Coronary artery (tissue), 2 donors: ENCODE measurements around the gene FIBIN.
"Not testable (repeated sequence)": the region's sequence is repeated elsewhere in the genome, so short reads cannot be mapped to it uniquely, and the experiment has no call there.

Experiments used
- DNase-seq: peaks from one replicate; pipeline ENCODE4 v3.0.0-alpha.2; 2017; ENCODE audit warnings: low spot score
- H3K27ac ChIP-seq, 2 donors: fragments of 200-600 bp; sonication (generic); one replicate each; pipeline ENCODE4 v1.5.1; 2016 to 2019
- H3K4me3 ChIP-seq: fragments of 200-600 bp; sonication (generic); 2 replicates; pipeline ENCODE4 v1.5.1; 2016; ENCODE audit warnings: mild to moderate bottlenecking, moderate library complexity
- CTCF ChIP-seq: fragments of 200-600 bp; sonication (generic); IDR thresholded peaks from one replicate; pipeline ENCODE4 v1.5.1; 2019; ENCODE audit warnings: antibody characterized with exemption

The FIBIN gene

DNA sequence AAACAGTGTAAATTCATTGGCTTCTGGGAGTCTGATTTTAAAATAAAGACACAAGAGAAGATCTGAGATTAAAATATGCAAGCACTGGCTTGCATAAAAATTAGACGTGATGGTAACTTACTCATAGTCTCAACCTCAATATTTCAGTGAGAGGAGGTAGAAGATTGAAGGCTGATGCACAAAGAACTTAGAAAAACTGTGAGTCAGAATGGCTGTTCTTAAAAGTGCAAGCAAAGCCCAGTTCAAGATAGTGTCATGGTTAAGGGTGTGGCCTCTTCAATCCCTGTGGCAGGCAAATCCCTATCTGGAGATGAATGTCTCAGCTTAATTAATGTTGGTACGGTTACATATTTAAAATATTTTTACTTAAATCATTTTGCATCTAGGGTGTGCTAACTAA lies 33.6 kb upstream of the FIBIN start:
- TF ChIP-seq CTCF: no peak
- DNase-seq: no peak
- Histone ChIP-seq H3K4me3 (no peak overlapping the region), H3K27ac (no peak overlapping the region)

- Histone ChIP-seq H3K4me3 (no peak overlapping the region), H3K27ac (no peak overlapping the region)
- no peak for DNase-seq
- TF ChIP-seq CTCF: no peak
Measured at GRCh38 chr11:26963764-26964163, 30.1 kb upstream of the FIBIN start.

DNA sequence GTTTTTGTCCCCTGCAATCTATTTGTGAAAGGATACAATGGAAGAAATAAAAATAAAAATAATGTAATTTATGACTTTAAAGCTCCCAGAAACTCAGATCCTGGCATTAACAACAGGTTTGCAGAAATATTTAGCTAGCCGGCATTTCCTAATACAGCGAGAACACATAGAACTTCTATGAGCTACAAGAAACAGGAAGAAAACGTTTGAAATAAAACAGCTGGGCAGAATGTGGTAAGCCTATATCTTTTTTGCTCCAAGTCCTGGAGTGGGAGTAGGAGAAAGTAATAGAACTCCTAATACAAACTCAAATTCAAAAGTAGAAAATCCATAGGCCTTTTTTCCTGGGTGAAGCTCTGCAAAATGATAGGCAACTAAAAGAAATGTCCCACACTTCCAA lies 29.6 kb upstream of the FIBIN start:
- Histone ChIP-seq H3K4me3 (no peak overlapping the region), H3K27ac (no peak overlapping the region)
- no peak for TF ChIP-seq CTCF
- DNase-seq: no peak

- DNase-seq, H3K27ac ChIP-seq, H3K4me3 ChIP-seq: not testable (repeated sequence)
Measured at GRCh38 chr11:26964847-26965485, 28.9 kb upstream of the FIBIN start.

- H3K27ac ChIP-seq: no peak overlapping the region
- DNase-seq: no peak
- TF ChIP-seq CTCF: no peak
- no peak overlapping the region for H3K4me3 ChIP-seq
Measured at GRCh38 chr11:26971961-26972360, 22.0 kb upstream of the FIBIN start.

GRCh38 chr11:26974069-26974783 lies 19.7 kb upstream of the FIBIN start:
- H3K4me3 ChIP-seq: no peak overlapping the region
- no peak for DNase-seq
- H3K27ac ChIP-seq: peak overlapping the region in 1 of 2 donors; percentile 48
- no peak for TF ChIP-seq CTCF

DNA sequence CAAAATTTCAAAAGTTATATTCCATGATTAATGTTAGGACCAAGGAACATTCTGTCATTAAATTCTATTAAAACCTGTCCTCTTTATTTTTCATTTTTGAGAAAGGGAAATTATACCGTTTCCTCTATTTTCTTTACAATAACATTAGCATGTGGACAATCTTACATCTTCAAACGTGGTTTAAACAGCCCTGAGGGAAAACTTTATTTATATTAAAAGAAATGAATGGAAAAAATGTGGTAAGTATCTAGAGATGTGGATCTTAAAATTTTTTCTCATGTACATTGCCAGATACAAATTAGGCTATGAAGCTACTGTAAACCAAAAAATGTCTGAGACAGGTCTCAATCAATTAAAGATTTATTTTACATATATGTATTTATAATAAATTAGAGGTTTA lies 18.9 kb upstream of the FIBIN start:
- H3K27ac ChIP-seq: no peak overlapping the region
- H3K4me3 ChIP-seq: no peak overlapping the region
- TF ChIP-seq CTCF: no peak
- DNase-seq: no peak
